ENCODE measurements around the gene RAB44.
"Not testable (repeated sequence)": the region's sequence is repeated elsewhere in the genome, so short reads cannot be mapped to it uniquely, and the experiment has no call there.

Gene RAB44

GRCh38 chr6:36688063-36688738, 9.4 kb upstream of the RAB44 start:
- DNase-seq (ENCODE audit: low read depth) = no peak

GRCh38 chr6:36688739-36689075, 8.9 kb upstream of the RAB44 start:
- no peak for DNase-seq (ENCODE audit: low read depth)

GRCh38 chr6:36691011-36691410, 6.6 kb upstream of the RAB44 start:
- no peak for DNase-seq (ENCODE audit: low read depth)

GRCh38 chr6:36691612-36692011, 6.0 kb upstream of the RAB44 start:
- no peak for DNase-seq (ENCODE audit: low read depth)

- DNase-seq (ENCODE audit: low read depth) = no peak
Observed at GRCh38 chr6:36692220-36692619, 5.4 kb upstream of the RAB44 start.

- DNase-seq (ENCODE audit: low read depth) = no peak
Observed at GRCh38 chr6:36692861-36693702, 4.5 kb upstream of the RAB44 start.

GRCh38 chr6:36694616-36695015, 3.0 kb upstream of the RAB44 start:
- no peak for DNase-seq (ENCODE audit: low read depth)

GRCh38 chr6:36695414-36695813, 2.2 kb upstream of the RAB44 start:
- no peak for DNase-seq (ENCODE audit: low read depth)

- no peak for DNase-seq (ENCODE audit: low read depth)
Observed at GRCh38 chr6:36698196-36698595, 570 bp downstream of the RAB44 start.

- no peak for DNase-seq (ENCODE audit: low read depth)
Observed at GRCh38 chr6:36698871-36699271, 1.2 kb downstream of the RAB44 start.

GRCh38 chr6:36699348-36699747, 1.7 kb downstream of the RAB44 start:
- no peak for DNase-seq (ENCODE audit: low read depth)

- no peak for DNase-seq (ENCODE audit: low read depth)
Observed at GRCh38 chr6:36700071-36700812, 2.6 kb downstream of the RAB44 start.

- no peak for DNase-seq (ENCODE audit: low read depth)
Observed at GRCh38 chr6:36700831-36701230, 3.2 kb downstream of the RAB44 start.

GRCh38 chr6:36701401-36701991, 3.9 kb downstream of the RAB44 start:
- DNase-seq (ENCODE audit: low read depth) = no peak

GRCh38 chr6:36702656-36703055, 5.0 kb downstream of the RAB44 start:
- no peak for DNase-seq (ENCODE audit: low read depth)

GRCh38 chr6:36703081-36703606, 5.5 kb downstream of the RAB44 start:
- no peak for DNase-seq (ENCODE audit: low read depth)

- no peak for DNase-seq (ENCODE audit: low read depth)
Observed at GRCh38 chr6:36703982-36704381, 6.4 kb downstream of the RAB44 start.

- not testable (repeated sequence) for DNase-seq (ENCODE audit: low read depth)
Observed at GRCh38 chr6:36704961-36705577, 7.4 kb downstream of the RAB44 start.

GRCh38 chr6:36706339-36706738, 8.7 kb downstream of the RAB44 start:
- no peak for DNase-seq (ENCODE audit: low read depth)

- DNase-seq (ENCODE audit: low read depth) = no peak
Observed at GRCh38 chr6:36712816-36713215, 15.2 kb downstream of the RAB44 start.

- no peak for DNase-seq (ENCODE audit: low read depth)
Observed at GRCh38 chr6:36713846-36714245, 16.2 kb downstream of the RAB44 start.

- no peak for DNase-seq (ENCODE audit: low read depth)
Observed at GRCh38 chr6:36714511-36714910, 16.9 kb downstream of the RAB44 start.

All from stimulated activated CD8-positive, alpha-beta memory T cell treated with anti-CD3 and anti-CD28 coated beads, Interleukin-4, amount 100 ng/mL, for 24 hours (primary cell).